BJ (cell line): Measurements from ENCODE around the gene ZNRF4. TPM values are rescaled to one million over a fixed set of nuclear protein-coding genes. Genes with fewer than 3 reads are reported as not detected.
"Not testable (repeated sequence)": the region's sequence is repeated elsewhere in the genome, so short reads cannot be mapped to it uniquely, and the experiment has no call there.

Experiments used
- CTCF ChIA-PET: fragments of 350-600 bp; formaldehyde crosslinking; extraction: SDS; loops from one replicate; lab custom pipeline; 2021; ENCODE audit warnings: antibody characterized with exemption, inconsistent platforms; lab: Yijun Ruan, JAX
- POLR2A ChIA-PET: fragments of 300-600 bp; sonication (Branson Sonifier 250); formaldehyde crosslinking; extraction: SDS; loops from one replicate; lab custom pipeline; 2021; ENCODE audit warnings: antibody characterized with exemption; lab: Charles Lee
- DNase-seq: peaks from one replicate; pipeline ENCODE4 v3.0.0-alpha.2; 2011; ENCODE audit warnings: low read depth
- H3K27me3 ChIP-seq: 2 replicates; pipeline ENCODE4 v1.6.0; 2011; ENCODE audit warnings: low read length; ENCODE audit not compliant: control insufficient read depth, insufficient read depth
- H3K36me3 ChIP-seq: 2 replicates; pipeline ENCODE4 v1.5.1; 2011; ENCODE audit warnings: low read length; ENCODE audit not compliant: control insufficient read depth, insufficient read depth
- H3K4me3 ChIP-seq: 2 replicates; pipeline ENCODE4 v1.5.1; 2011; ENCODE audit warnings: low read depth, mild to moderate bottlenecking, control low read depth, low read length
- polyA plus RNA-seq: library from polyadenylated mRNA; depleted of rRNA; stranded (reverse); fragments of >200 nt; gene quantifications from 2 replicates; pipeline ENCODE4 v1.2.3, GENCODE V29; 2011
- TF ChIP-seq, protein P1 (sequence below): IDR thresholded peaks from 2 replicates; pipeline ENCODE4 v1.5.1; 2011; ENCODE audit warnings: low read depth, mild to moderate bottlenecking, control low read depth, inconsistent platforms, low read length, moderate library complexity; ENCODE audit not compliant: insufficient read depth

Gene ZNRF4
- polyA plus RNA-seq, 1 experiment: not detected

DNA sequence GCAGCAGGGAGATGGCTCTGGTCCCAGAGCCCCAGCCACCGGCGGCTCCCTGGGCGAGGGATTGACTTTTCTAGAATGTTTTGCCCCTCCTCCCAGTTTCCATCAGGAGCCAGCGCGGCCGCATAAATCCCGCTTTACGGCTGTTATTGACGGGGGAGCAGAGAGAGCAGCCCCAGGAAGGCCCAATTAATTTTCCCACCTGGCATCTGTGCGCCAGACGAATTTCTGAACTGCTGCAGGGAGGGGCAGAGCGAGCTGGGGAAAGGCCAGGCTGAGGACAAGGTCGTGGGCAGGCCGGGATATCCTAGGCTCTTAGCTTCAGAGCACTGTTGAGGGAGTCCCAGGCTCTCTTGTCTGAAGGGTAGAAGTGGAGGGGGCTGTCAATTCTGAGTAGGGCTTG lies 24.7 kb downstream of the ZNRF4 start:
- no peak for DNase-seq
- ChIA-PET POLR2A (no interaction called here), CTCF (no interaction called here)
- Histone ChIP-seq H3K27me3 (peaks cover 17% of the 10 kb centered on the region), H3K36me3 (no peaks in the 10 kb centered on the region), H3K4me3 (no peak overlapping the region)
- TF ChIP-seq, protein P1, sequence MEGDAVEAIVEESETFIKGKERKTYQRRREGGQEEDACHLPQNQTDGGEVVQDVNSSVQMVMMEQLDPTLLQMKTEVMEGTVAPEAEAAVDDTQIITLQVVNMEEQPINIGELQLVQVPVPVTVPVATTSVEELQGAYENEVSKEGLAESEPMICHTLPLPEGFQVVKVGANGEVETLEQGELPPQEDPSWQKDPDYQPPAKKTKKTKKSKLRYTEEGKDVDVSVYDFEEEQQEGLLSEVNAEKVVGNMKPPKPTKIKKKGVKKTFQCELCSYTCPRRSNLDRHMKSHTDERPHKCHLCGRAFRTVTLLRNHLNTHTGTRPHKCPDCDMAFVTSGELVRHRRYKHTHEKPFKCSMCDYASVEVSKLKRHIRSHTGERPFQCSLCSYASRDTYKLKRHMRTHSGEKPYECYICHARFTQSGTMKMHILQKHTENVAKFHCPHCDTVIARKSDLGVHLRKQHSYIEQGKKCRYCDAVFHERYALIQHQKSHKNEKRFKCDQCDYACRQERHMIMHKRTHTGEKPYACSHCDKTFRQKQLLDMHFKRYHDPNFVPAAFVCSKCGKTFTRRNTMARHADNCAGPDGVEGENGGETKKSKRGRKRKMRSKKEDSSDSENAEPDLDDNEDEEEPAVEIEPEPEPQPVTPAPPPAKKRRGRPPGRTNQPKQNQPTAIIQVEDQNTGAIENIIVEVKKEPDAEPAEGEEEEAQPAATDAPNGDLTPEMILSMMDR: no peak

DNA sequence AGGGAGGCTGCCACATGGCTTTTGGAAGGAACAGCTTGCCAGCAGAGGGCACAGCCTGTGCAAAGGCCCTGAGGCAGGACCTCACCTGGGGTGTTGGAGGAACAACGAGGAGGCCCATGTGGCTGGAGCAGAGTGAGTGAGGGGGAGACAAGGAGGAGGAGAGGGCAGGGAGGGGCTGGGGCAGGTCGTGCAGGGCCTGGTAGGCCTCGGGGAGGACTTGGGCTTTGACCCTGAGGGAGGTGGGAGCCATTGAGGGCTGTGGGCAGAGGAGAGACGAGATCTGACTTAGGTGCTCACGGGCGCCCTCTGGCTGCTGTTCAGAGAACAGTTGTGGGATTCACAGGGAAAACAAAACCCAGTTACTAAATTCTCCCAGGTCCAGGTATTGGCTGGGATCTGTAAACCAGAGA lies 25.2 kb downstream of the ZNRF4 start:
- Histone ChIP-seq H3K4me3 (no peak overlapping the region), H3K27me3 (peaks cover 20% of the 10 kb centered on the region), H3K36me3 (no peaks in the 10 kb centered on the region)
- ChIA-PET POLR2A (no interaction called here), CTCF (no interaction called here)
- TF ChIP-seq, protein P1: peak; percentile 38; the same call in 1 of the 2 replicates
- DNase-seq: no peak

DNA sequence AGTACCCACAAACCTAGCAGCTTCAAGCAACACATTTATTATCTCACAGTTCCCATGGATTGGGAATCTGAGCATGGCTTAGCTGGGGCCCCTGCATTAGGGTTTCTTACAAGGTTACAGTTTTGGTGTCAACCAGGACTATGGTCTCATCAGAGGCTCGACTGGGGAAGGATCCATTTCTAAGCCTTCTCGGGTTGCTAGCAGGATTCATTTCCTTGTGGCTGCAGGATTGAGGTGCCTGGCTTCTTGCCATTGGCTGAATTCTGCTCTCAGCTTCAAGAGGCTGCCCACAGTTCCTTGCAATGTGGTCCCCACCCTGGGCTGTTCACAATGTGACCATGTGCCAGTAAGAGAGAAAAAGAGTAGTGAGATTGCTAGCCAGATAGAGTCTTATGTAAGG lies 26.7 kb downstream of the ZNRF4 start:
- DNase-seq: no peak
- Histone ChIP-seq H3K27me3 (peaks cover 22% of the 10 kb centered on the region), H3K36me3 (no peaks in the 10 kb centered on the region), H3K4me3 (no peak overlapping the region)
- ChIA-PET POLR2A (no interaction called here), CTCF (no interaction called here)
- TF ChIP-seq, protein P1: no peak

DNA sequence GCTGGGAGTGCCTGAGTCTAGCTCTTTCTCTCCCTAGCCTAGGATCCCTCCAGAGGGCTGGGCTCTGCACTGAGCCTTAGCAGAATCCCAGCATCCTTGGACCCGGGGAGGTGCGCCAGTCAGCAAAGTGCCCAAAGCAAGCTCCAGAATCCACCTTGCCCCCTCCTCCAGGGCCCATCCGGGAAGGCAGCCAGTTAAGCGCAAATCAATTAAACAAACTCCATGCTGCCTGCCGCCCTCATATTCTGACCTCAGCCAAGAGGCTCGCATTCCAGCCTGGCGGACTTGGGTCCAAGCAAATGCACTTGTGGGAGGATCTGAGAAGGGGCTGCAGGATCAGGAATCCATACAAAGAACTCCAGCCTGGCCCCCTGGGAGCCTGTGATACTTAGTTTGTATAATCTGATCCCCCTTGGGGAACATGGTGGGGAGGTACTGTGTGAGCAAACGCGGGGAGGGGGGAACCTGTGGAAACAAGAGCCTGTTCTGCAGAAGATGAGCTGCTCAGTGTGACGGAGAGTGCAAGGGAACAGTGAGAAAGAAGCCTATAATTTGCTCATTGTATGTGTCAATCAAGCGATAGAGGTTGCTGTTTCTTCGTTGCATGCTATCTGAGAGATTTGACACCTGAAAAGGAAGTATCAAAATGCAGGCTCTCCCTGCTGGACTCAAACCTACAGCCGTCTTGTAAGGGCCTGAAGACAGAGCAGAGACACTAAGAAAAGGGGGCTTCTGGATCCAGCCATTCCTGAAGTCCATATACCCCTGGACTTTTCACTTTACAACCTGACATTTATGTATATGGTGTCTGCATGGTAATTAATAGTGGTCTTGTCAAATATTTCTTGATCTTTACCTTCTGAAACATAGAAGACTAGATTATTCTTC lies 29.4 kb downstream of the ZNRF4 start:
- CTCF ChIA-PET: interaction anchor here (0.9 kb wide), 1 partner anchor 18 kb away, joined by 3 read pairs; no protein-coding TSS in a partner anchor
- H3K36me3 ChIP-seq: no peaks in the 10 kb centered on the region
- no peak for DNase-seq
- peaks cover 10% of the 10 kb centered on the region for H3K27me3 ChIP-seq
- POLR2A ChIA-PET: interaction anchor here (0.5 kb wide), 1 partner anchor 16 kb away, joined by 7 read pairs; no protein-coding TSS in a partner anchor
- no peak overlapping the region for H3K4me3 ChIP-seq
- TF ChIP-seq, protein P1: no peak

DNA sequence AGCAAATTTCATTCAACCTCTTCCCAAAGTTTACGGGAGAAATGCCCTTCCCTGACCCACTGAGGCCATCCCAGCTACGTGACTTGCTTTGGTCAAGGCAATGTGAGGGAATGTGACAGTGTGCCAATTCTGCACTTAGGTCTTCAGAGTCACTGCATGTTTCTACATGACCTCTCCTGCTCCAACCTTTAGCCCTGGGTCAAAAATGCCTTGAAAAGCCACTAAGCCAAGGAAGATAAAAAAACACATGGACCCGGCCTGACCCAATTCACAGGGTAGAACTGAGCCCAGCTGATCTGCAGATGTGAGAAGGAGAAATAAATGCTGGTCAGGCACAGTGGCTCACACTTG lies 30.0 kb downstream of the ZNRF4 start:
- DNase-seq: no peak
- TF ChIP-seq, protein P1: no peak
- peaks cover 10% of the 10 kb centered on the region for H3K27me3 ChIP-seq
- ChIA-PET POLR2A (no interaction called here), CTCF (interaction anchor here (0.9 kb wide), 1 partner anchor 18 kb away, joined by 3 read pairs; no protein-coding TSS in a partner anchor)
- H3K36me3 ChIP-seq: no peaks in the 10 kb centered on the region
- H3K4me3 ChIP-seq: no peak overlapping the region

DNA sequence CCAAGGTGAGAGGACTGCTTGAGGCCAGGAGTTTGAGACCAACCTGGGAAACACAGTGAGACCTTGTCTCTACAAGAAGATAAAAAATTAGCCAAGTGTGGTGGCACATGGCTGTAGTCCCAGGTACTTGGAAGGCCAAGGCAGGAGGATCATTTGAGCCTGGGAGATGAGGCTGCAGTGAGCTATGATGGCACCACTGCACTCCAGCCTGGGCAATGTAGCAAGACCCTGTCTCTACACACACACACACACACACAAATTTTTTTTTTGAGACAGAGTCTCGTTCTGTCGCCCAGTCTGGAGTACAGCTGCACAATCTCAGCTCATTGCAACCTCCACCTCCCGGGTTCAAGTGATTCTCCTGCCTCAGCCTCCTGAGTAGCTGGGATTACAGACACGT lies 30.4 kb downstream of the ZNRF4 start:
- POLR2A ChIA-PET, DNase-seq, H3K4me3 ChIP-seq, H3K36me3 ChIP-seq, CTCF ChIA-PET: not testable (repeated sequence)
- H3K27me3 ChIP-seq: peaks cover 10% of the 10 kb centered on the region
